ENCODE data around the gene TP53AIP1. TPM values are rescaled to one million over a fixed set of nuclear protein-coding genes. Genes with fewer than 3 reads are reported as not detected.

Gene TP53AIP1
- total and polyA plus RNA-seq, 9 of the 15 experiments (the other 6 are each of a cell fraction or from before 2014, with no cell fraction given), result not detected

DNA sequence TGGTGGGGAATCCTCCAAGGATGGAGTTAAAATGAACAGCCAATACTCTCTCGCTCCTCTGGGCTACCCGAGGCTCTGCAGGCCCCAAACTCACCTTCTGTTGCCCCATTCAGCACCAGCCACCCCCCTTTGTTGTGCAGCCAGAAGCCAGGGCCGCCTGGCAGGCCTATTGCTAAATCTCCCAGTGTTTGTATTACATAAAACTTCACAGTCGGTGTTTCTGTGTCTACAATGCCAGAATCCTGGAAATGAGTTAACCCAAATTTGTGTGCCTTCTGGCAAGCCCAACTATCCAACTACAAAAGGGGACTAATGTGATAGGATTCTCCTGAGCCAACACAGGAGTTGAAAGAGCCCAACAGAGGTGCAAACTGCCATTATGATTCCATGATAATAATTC lies 42.2 kb downstream of the TP53AIP1 start:
- 0% methylated on average over 4 of the region's 4 CpGs for WGBS (ENCODE audit: insufficient coverage, low coverage, missing lambda C conversion rate)
- in situ Hi-C loops (cut with MboI), result no loop called here
- Histone ChIP-seq H3K9ac (ENCODE audit: insufficient read depth in 1 of 2, low read depth in 2 of 2, low read length in 2 of 2) (no peak overlapping the region), H3K27me3 (ENCODE audit: control insufficient read depth in 2 of 2, insufficient read depth in 2 of 2, low read length in 2 of 2) (peaks cover 11 to 36% of the 10 kb centered on the region in 2 experiments; a peak in 4 of 5 replicates), H3K27ac (ENCODE audit: extremely low read depth, low read depth, low read length) (no peak overlapping the region), H4K20me1 (replicated peaks; ENCODE audit: control insufficient read depth, insufficient read depth, low read length) (no peaks in the 10 kb centered on the region; the same call in 1 of the 2 replicates), H3K4me3 (no peak overlapping the region), H3K9me3 (replicated peaks; ENCODE audit: control insufficient read depth, insufficient read depth, low read depth, low read length) (no peaks in the 10 kb centered on the region), H3K36me3 (ENCODE audit: control insufficient read depth, insufficient read depth, low read length) (no peaks in the 10 kb centered on the region), H3K4me2 (ENCODE audit: insufficient read depth, low read length) (no peak overlapping the region), H3K9me1 (ENCODE audit: control insufficient read depth, insufficient read depth, low read length) (no peaks in the 10 kb centered on the region), H3K4me1 (replicated peaks in 1 of 2; ENCODE audit: control insufficient read depth in 2 of 2, insufficient read depth in 2 of 2, low read length in 2 of 2) (0 out of 5 replicates have a peak, but pooled peaks cover 0 to 3% of the 10 kb centered on the region in 2 experiments), H2AFZ (ENCODE audit: low read depth, low read length) (no peak overlapping the region), H3K79me2 (ENCODE audit: control insufficient read depth, insufficient read depth, low read length) (no peaks in the 10 kb centered on the region)
- TF ChIP-seq SRSF7 (optimal IDR thresholded peaks at IDR 0.05; ENCODE audit: low read depth, low read length), result no peak
- TF ChIP-seq ZNF133 (CRISPR knock-in tag; IDR thresholded peaks at IDR 0.05), result no peak
- TF ChIP-seq RBM25 (IDR thresholded peaks at IDR 0.05; ENCODE audit: low read depth, low read length, severe bottlenecking), result no peak
- TF ChIP-seq BMI1 (IDR thresholded peaks at IDR 0.05; ENCODE audit: low read length), result no peak
- TF ChIP-seq SMARCC2 (IDR thresholded peaks at IDR 0.05; ENCODE audit: low read depth), result no peak
- TF ChIP-seq CHCHD3 (CRISPR knock-in tag; IDR thresholded peaks at IDR 0.05), result no peak
- no peak for TF ChIP-seq PCBP2 (IDR thresholded peaks at IDR 0.05; ENCODE audit: low read depth, low read length, poor library complexity, severe bottlenecking)
- TF ChIP-seq ZNF175 (CRISPR knock-in tag; IDR thresholded peaks at IDR 0.05; ENCODE audit: low read depth), result no peak
- no peak for TF ChIP-seq GTF2F1 (IDR thresholded peaks at IDR 0.05; ENCODE audit: low read depth, low read length)
- no peak for TF ChIP-seq CREB1 (IDR thresholded peaks at IDR 0.05)
- TF ChIP-seq CREB1 (CRISPR knock-in tag; IDR thresholded peaks at IDR 0.05), result no peak
- no peak for TF ChIP-seq GATAD2B (IDR thresholded peaks at IDR 0.05; ENCODE audit: borderline replicate concordance)
- ChIA-PET POLR2A (no interaction called here), CTCF (ENCODE audit: low intra/inter-chr PET ratio) (no interaction called here)
- intact Hi-C loops (cut with micrococcal nuclease), result no loop called here
- no peak for DNase-seq (ENCODE audit: extremely low read depth in 1 of 4, low spot score in 3 of 4)
- ATAC-seq, result no peak
- FAIRE-seq, result no peak
- BruUV-seq (replicated peaks), result no TSS peak

Data from K562 (cell line).